K562 (cell line): Measurements from ENCODE around the gene NPDC1. TPM values are rescaled to one million over a fixed set of nuclear protein-coding genes. Genes with fewer than 3 reads are reported as not detected.

ENCODE experiments used
- ATAC-seq: fragments of 200-7000 bp; cut with Tn5 transposase; 3 replicates; pipeline ENCODE4 v1.9.1; 2020; ENCODE audit warnings: moderate library complexity
- BruUV-seq: library from RNA; stranded (reverse); fragments of 400-500 nt; replicated peaks from 2 replicates; lab custom pipeline; 2021; lab: Mats Ljungman, UMichigan
- CTCF ChIA-PET: fragments of 300-600 bp; formaldehyde crosslinking; extraction: SDS; loops from one replicate; lab custom pipeline; 2021; ENCODE audit warnings: low intra/inter-chr PET ratio; lab: Yijun Ruan, JAX
- POLR2A ChIA-PET: fragments of 300-600, 350-650 bp; sonication (Branson Sonifier 250); formaldehyde crosslinking; extraction: SDS; loops from one replicate; lab custom pipeline; 2021; ENCODE audit warnings: antibody characterized with exemption, inconsistent platforms; lab: Yijun Ruan, JAX
- DNase-seq, 4 experiments: peaks; one replicate each; pipeline versions ENCODE4 v3.0.0 to v3.0.0-alpha.2; 2011 to 2018; ENCODE audit warnings: low spot score in 3 of 4, mixed read lengths in 3 of 4; ENCODE audit errors: extremely low read depth in 1 of 4
- FAIRE-seq: peaks from 2 replicates; lab custom pipeline; 2011; peaks lifted over from hg19 to GRCh38; lab: Jason Lieb, UNC
- H2AFZ ChIP-seq: 2 replicates; pipeline ENCODE4 v1.6.0; 2011; ENCODE audit warnings: low read depth, low read length, control low read depth, inconsistent platforms
- H3K27ac ChIP-seq: fragments of 200-600 bp; 3 replicates; pipeline ENCODE4 v1.8.0; 2011; ENCODE audit warnings: low read depth, mild to moderate bottlenecking, control low read depth, inconsistent platforms, low read length, moderate library complexity, mixed read lengths; ENCODE audit errors: extremely low read depth
- H3K27me3 ChIP-seq, 2 experiments: fragments of 300-600 bp in 1 of 2; 2 replicates in 1 of 2; 3 replicates in 1 of 2; pipeline versions ENCODE4 v1.6.0 to v1.8.0; 2011; ENCODE audit warnings: inconsistent platforms in 2 of 2, low read length in 2 of 2, mild to moderate bottlenecking in 1 of 2, mixed read lengths in 1 of 2, moderate library complexity in 1 of 2; ENCODE audit not compliant: control insufficient read depth in 2 of 2, insufficient read depth in 2 of 2
- H3K36me3 ChIP-seq: fragments of 300-600 bp; 3 replicates; pipeline ENCODE4 v1.8.0; 2011; ENCODE audit warnings: mild to moderate bottlenecking, low read length, inconsistent platforms; ENCODE audit not compliant: control insufficient read depth, insufficient read depth
- H3K4me1 ChIP-seq, 2 experiments: fragments of 200-600 bp in 1 of 2; replicated peaks in 1 of 2; 2 replicates in 1 of 2; 3 replicates in 1 of 2; pipeline versions ENCODE4 v1.5.1 to v1.8.0; 2011; ENCODE audit warnings: inconsistent platforms in 2 of 2, low read length in 2 of 2, mild to moderate bottlenecking in 1 of 2, mixed read lengths in 1 of 2, moderate library complexity in 1 of 2; ENCODE audit not compliant: control insufficient read depth in 2 of 2, insufficient read depth in 2 of 2
- H3K4me2 ChIP-seq: 2 replicates; pipeline ENCODE4 v1.6.1; 2011; ENCODE audit warnings: low read length, control low read depth, inconsistent platforms, mixed read lengths; ENCODE audit not compliant: insufficient read depth
- H3K4me3 ChIP-seq: fragments of 200-600 bp; sonication (generic), shearing (Covaris generic); 2 replicates; pipeline ENCODE4 v1.5.1; 2016; ENCODE audit warnings: control low read depth, inconsistent platforms
- H3K79me2 ChIP-seq: fragments of 200-600 bp; 3 replicates; pipeline ENCODE4 v1.8.0; 2011; ENCODE audit warnings: low read length, inconsistent platforms; ENCODE audit not compliant: control insufficient read depth, insufficient read depth
- H3K9ac ChIP-seq, 2 experiments: 2 replicates each; pipeline versions ENCODE4 v1.6.0 to v1.6.1; 2011; ENCODE audit warnings: low read depth in 2 of 2, low read length in 2 of 2, control low read depth in 1 of 2, inconsistent platforms in 1 of 2, mild to moderate bottlenecking in 1 of 2, mixed read lengths in 1 of 2; ENCODE audit not compliant: insufficient read depth in 1 of 2
- H3K9me1 ChIP-seq: one replicate; pipeline ENCODE4 v1.6.0; 2011; ENCODE audit warnings: inconsistent platforms, mild to moderate bottlenecking, low read length, moderate library complexity; ENCODE audit not compliant: control insufficient read depth, insufficient read depth
- H3K9me3 ChIP-seq: replicated peaks from 2 replicates; pipeline ENCODE4 v1.5.1; 2011; ENCODE audit warnings: low read depth, low read length, inconsistent platforms; ENCODE audit not compliant: control insufficient read depth, insufficient read depth
- H4K20me1 ChIP-seq: replicated peaks from 2 replicates; pipeline ENCODE4 v1.6.1; 2011; ENCODE audit warnings: low read length, inconsistent platforms, mixed read lengths; ENCODE audit not compliant: control insufficient read depth, insufficient read depth
- ZBTB7A ChIP-seq: IDR thresholded peaks from 2 replicates; pipeline ENCODE4 v1.6.1; 2011; ENCODE audit warnings: low read depth, mild to moderate bottlenecking, low read length, moderate library complexity, borderline replicate concordance; ENCODE audit not compliant: control insufficient read depth
- ZNF197 ChIP-seq: fragments of 200-800 bp; sonication (Bioruptor generic); IDR thresholded peaks from 2 replicates; pipeline ENCODE4 v1.6.1; 2016; ENCODE audit warnings: low read depth, missing genetic modification characterization, missing compliant biosample characterization
- ZNF740 ChIP-seq, 3 experiments: fragments of 200-800 bp in 1 of 3; sonication (Bioruptor generic) in 1 of 3; sonication (generic) in 1 of 3; formaldehyde crosslinking in 1 of 3; IDR thresholded peaks; 2 replicates each; pipeline versions ENCODE4 v1.6.1 to v1.8.0; 2016 to 2022; ENCODE audit warnings: mild to moderate bottlenecking in 2 of 3, missing compliant biosample characterization in 2 of 3, missing genetic modification characterization in 2 of 3, missing genetic modification reagents in 1 of 3
- WGBS: fragments of 100-300 bp; shearing (Covaris generic); methylation state at CpG from one replicate; pipeline ENCODE4 v1.1.6; 2016; ENCODE audit warnings: low coverage, mixed read lengths; ENCODE audit not compliant: insufficient coverage; ENCODE audit errors: missing lambda C conversion rate; 5-methylcytosine and 5-hydroxymethylcytosine counted together
- in situ Hi-C: fragments of 300-500 bp; cut with MboI; formaldehyde crosslinking; loops from 4 replicates; pipeline ENCODE4 v1.15.0; 2018; ENCODE audit warnings: inconsistent platforms, mixed read lengths
- intact Hi-C: fragments of 100-400 bp; cut with micrococcal nuclease; formaldehyde crosslinking; loops from 2 replicates; pipeline ENCODE4 v1.14.2; 2022
- polyA plus RNA-seq, 8 experiments: library from polyadenylated mRNA; depleted of rRNA in 4 of 8; stranded (reverse) in 5 of 8; unstranded in 3 of 8; fragments of >200 nt; fragmentation: Nextera tagmentation in 2 of 8; fragmentation: Illumina TruSeq in 1 of 8; extraction: Ambion mirVana in 2 of 8; extraction: Trizol in 1 of 8; gene quantifications; 2 replicates each; pipeline versions ENCODE4 v1.2.1 to v1.2.3, GENCODE V29; 2011 to 2014; ENCODE audit warnings: inconsistent platforms in 1 of 8, missing spikeins in 1 of 8
- total RNA-seq, 7 experiments: library from RNA; depleted of rRNA in 6 of 7; stranded (reverse); fragments of >200 nt in 6 of 7; fragmentation: Illumina TruSeq in 2 of 7; extraction: Trizol in 2 of 7; gene quantifications; 2 replicates each; pipeline versions ENCODE4 v1.2.1 to v1.2.3, GENCODE V29; 2011 to 2021; ENCODE audit warnings: low replicate concordance in 1 of 7

Gene NPDC1
- total and polyA plus RNA-seq, 9 of the 15 experiments (the other 6 are each of a cell fraction or from before 2014, with no cell fraction given): 0.06 to 2.1 (median 0.53) TPM; not detected in 3

- no peak overlapping the region for H3K27ac ChIP-seq
- in situ Hi-C loops: loop anchor here (5.0 kb wide), 2 partner anchors 92 to 267 kb away; partner anchors contain the start of gene C8G
- TF ChIP-seq ZNF740 (CRISPR knock-in tag; IDR thresholded peaks at IDR 0.05) (peak; percentile 58), ZNF740 (tag; IDR thresholded peaks at IDR 0.05) (no peak), ZNF197 (CRISPR knock-in tag) (no peak), ZBTB7A (0 out of 2 replicates have a peak, but pooled peaks have one; percentile 3)
- peaks cover 0 to 77% of the 10 kb centered on the region in 2 experiments; a peak in 4 of 5 replicates for H3K4me1 ChIP-seq
- intact Hi-C loops: no loop called here
- no TSS peak for BruUV-seq
- H3K4me2 ChIP-seq: no peak overlapping the region
- WGBS: 34% methylated on average over 16 of the region's 32 CpGs
- peaks cover 6% of the 10 kb centered on the region; the same call in 1 of the 2 replicates for H4K20me1 ChIP-seq
- no peak overlapping the region for H2AFZ ChIP-seq
- no peaks in the 10 kb centered on the region for H3K79me2 ChIP-seq
- ChIA-PET CTCF (no interaction called here), POLR2A (interaction anchor here (0.6 kb wide), 1 partner anchor 47 kb away, joined by 3 read pairs; the partner anchor contains the start of gene MAN1B1)
- DNase-seq: no peak
- H3K9ac ChIP-seq: no peak overlapping the region
- no peak overlapping the region for H3K4me3 ChIP-seq
- no peaks in the 10 kb centered on the region for H3K9me1 ChIP-seq
- no peaks in the 10 kb centered on the region for H3K36me3 ChIP-seq
- ATAC-seq: no peak
- no peak for FAIRE-seq
- peaks cover 5 to 37% of the 10 kb centered on the region in 2 experiments; a peak in 4 of 5 replicates for H3K27me3 ChIP-seq
- H3K9me3 ChIP-seq: no peaks in the 10 kb centered on the region
These were observed 6.2 kb downstream of the NPDC1 start for GRCh38 chr9:137039611-137040366.
